K562 (cell line): Measurements from ENCODE around the gene DOK3. TPM values are rescaled to one million over a fixed set of nuclear protein-coding genes. Genes with fewer than 3 reads are reported as not detected.

Source experiments
- ATF1 ChIP-seq, 2 experiments: fragments of 450-650 bp in 1 of 2; IDR thresholded peaks; 2 replicates each; pipeline ENCODE4 v1.6.1; 2016; ENCODE audit warnings: missing compliant biosample characterization in 1 of 2, missing genetic modification characterization in 1 of 2
- DMBX1 ChIP-seq: fragments of 250-450 bp; sonication (Bioruptor Pico); IDR thresholded peaks from 2 replicates; pipeline ENCODE4 v1.8.0; 2022; ENCODE audit warnings: inconsistent platforms, mild to moderate bottlenecking, moderate library complexity, borderline replicate concordance
- ETS2 ChIP-seq: IDR thresholded peaks from 2 replicates; pipeline ENCODE4 v1.6.1; 2016; ENCODE audit warnings: borderline replicate concordance, missing genetic modification characterization, mild to moderate bottlenecking, moderate library complexity, missing compliant biosample characterization; ENCODE audit not compliant: poor library complexity, severe bottlenecking
- EWSR1 ChIP-seq: fragments of 450-650 bp; IDR thresholded peaks from 2 replicates; pipeline ENCODE4 v1.6.1; 2018; ENCODE audit warnings: borderline replicate concordance, mild to moderate bottlenecking, low read depth, moderate library complexity; ENCODE audit not compliant: partially characterized antibody
- FOXA1 ChIP-seq: fragments of 450-650 bp; IDR thresholded peaks from 2 replicates; pipeline ENCODE4 v1.6.1; 2016; ENCODE audit warnings: mild to moderate bottlenecking, borderline replicate concordance
- HLTF ChIP-seq: fragments of 450-650 bp; IDR thresholded peaks from 2 replicates; pipeline ENCODE4 v1.6.1; 2016
- MNT ChIP-seq, 2 experiments: fragments of 450-650 bp; conservative IDR thresholded peaks; 2 replicates each; pipeline ENCODE4 v1.6.1; 2017; ENCODE audit warnings: mild to moderate bottlenecking in 2 of 2, moderate library complexity in 2 of 2
- NFE2L1 ChIP-seq: fragments of 450-650 bp; IDR thresholded peaks from 2 replicates; pipeline ENCODE4 v1.6.1; 2016; ENCODE audit warnings: missing genetic modification characterization, low read depth, mild to moderate bottlenecking, missing compliant biosample characterization, moderate library complexity, borderline replicate concordance
- NFRKB ChIP-seq: fragments of 450-650 bp; IDR thresholded peaks from 2 replicates; pipeline ENCODE4 v1.6.1; 2016; ENCODE audit warnings: low read depth
- OTX1 ChIP-seq: fragments of 450-650 bp; formaldehyde crosslinking; IDR thresholded peaks from 2 replicates; pipeline ENCODE4 v1.4.0; 2022; ENCODE audit warnings: mild to moderate bottlenecking
- SIN3B ChIP-seq: fragments of 450-650 bp; IDR thresholded peaks from 2 replicates; pipeline ENCODE4 v1.6.1; 2017; ENCODE audit warnings: low read depth, mild to moderate bottlenecking, moderate library complexity
- TRIM24 ChIP-seq, 2 experiments: fragments of 450-650 bp; IDR thresholded peaks; 2 replicates each; pipeline ENCODE4 v1.6.1; 2016
- UBTF ChIP-seq, 2 experiments: IDR thresholded peaks; 2 replicates each; pipeline ENCODE4 v1.6.1; 2012; ENCODE audit warnings: improper control_type of control experiment in 2 of 2, low read depth in 2 of 2, low read length in 2 of 2, borderline replicate concordance in 1 of 2
- ZBTB1 ChIP-seq: sonication (generic); formaldehyde crosslinking; IDR thresholded peaks from 2 replicates; pipeline ENCODE4 v1.8.1; 2023; ENCODE audit warnings: missing genetic modification reagents, low read depth, mild to moderate bottlenecking, borderline replicate concordance
- ZC3H8 ChIP-seq: fragments of 450-650 bp; IDR thresholded peaks from 2 replicates; pipeline ENCODE4 v1.6.1; 2017
- polyA plus RNA-seq, 8 experiments: library from polyadenylated mRNA; depleted of rRNA in 4 of 8; stranded (reverse) in 5 of 8; unstranded in 3 of 8; fragments of >200 nt; fragmentation: Nextera tagmentation in 2 of 8; fragmentation: Illumina TruSeq in 1 of 8; extraction: Ambion mirVana in 2 of 8; extraction: Trizol in 1 of 8; gene quantifications; 2 replicates each; pipeline versions ENCODE4 v1.2.1 to v1.2.3, GENCODE V29; 2011 to 2014; ENCODE audit warnings: inconsistent platforms in 1 of 8, missing spikeins in 1 of 8
- total RNA-seq, 7 experiments: library from RNA; depleted of rRNA in 6 of 7; stranded (reverse); fragments of >200 nt in 6 of 7; fragmentation: Illumina TruSeq in 2 of 7; extraction: Trizol in 2 of 7; gene quantifications; 2 replicates each; pipeline versions ENCODE4 v1.2.1 to v1.2.3, GENCODE V29; 2011 to 2021; ENCODE audit warnings: low replicate concordance in 1 of 7
- TF ChIP-seq, protein P1 (sequence below): sonication (generic); formaldehyde crosslinking; IDR thresholded peaks from 2 replicates; pipeline ENCODE4 v1.8.0; 2023; ENCODE audit warnings: missing genetic modification reagents, mild to moderate bottlenecking, borderline replicate concordance
- TF ChIP-seq, protein P2 (sequence below): sonication (generic); formaldehyde crosslinking; IDR thresholded peaks from 2 replicates; pipeline ENCODE4 v1.9.0; 2022; ENCODE audit warnings: mild to moderate bottlenecking, missing genetic modification reagents

The DOK3 gene
- total and polyA plus RNA-seq, 9 of the 15 experiments (the other 6 are each of a cell fraction or from before 2014, with no cell fraction given): 1.3 to 23.0 (median 8.0) TPM

GRCh38 chr5:177509381-177509951 lies at the start of gene DOK3 (continued):
- TF ChIP-seq, protein P1, sequence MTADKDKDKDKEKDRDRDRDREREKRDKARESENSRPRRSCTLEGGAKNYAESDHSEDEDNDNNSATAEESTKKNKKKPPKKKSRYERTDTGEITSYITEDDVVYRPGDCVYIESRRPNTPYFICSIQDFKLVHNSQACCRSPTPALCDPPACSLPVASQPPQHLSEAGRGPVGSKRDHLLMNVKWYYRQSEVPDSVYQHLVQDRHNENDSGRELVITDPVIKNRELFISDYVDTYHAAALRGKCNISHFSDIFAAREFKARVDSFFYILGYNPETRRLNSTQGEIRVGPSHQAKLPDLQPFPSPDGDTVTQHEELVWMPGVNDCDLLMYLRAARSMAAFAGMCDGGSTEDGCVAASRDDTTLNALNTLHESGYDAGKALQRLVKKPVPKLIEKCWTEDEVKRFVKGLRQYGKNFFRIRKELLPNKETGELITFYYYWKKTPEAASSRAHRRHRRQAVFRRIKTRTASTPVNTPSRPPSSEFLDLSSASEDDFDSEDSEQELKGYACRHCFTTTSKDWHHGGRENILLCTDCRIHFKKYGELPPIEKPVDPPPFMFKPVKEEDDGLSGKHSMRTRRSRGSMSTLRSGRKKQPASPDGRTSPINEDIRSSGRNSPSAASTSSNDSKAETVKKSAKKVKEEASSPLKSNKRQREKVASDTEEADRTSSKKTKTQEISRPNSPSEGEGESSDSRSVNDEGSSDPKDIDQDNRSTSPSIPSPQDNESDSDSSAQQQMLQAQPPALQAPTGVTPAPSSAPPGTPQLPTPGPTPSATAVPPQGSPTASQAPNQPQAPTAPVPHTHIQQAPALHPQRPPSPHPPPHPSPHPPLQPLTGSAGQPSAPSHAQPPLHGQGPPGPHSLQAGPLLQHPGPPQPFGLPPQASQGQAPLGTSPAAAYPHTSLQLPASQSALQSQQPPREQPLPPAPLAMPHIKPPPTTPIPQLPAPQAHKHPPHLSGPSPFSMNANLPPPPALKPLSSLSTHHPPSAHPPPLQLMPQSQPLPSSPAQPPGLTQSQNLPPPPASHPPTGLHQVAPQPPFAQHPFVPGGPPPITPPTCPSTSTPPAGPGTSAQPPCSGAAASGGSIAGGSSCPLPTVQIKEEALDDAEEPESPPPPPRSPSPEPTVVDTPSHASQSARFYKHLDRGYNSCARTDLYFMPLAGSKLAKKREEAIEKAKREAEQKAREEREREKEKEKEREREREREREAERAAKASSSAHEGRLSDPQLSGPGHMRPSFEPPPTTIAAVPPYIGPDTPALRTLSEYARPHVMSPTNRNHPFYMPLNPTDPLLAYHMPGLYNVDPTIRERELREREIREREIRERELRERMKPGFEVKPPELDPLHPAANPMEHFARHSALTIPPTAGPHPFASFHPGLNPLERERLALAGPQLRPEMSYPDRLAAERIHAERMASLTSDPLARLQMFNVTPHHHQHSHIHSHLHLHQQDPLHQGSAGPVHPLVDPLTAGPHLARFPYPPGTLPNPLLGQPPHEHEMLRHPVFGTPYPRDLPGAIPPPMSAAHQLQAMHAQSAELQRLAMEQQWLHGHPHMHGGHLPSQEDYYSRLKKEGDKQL: no peak
- TF ChIP-seq DMBX1: no peak
- no peak for TF ChIP-seq OTX1
- no peak for TF ChIP-seq ZC3H8
- TF ChIP-seq SIN3B: no peak
- no peak for TF ChIP-seq TRIM24 (IDR thresholded peaks at IDR 0.05)
- no peak for TF ChIP-seq ETS2 (tag)
- no peak for TF ChIP-seq EWSR1
- no peak for TF ChIP-seq ATF1 (CRISPR knock-in tag; IDR thresholded peaks at IDR 0.05)
- no peak for TF ChIP-seq ATF1 (tag; IDR thresholded peaks at IDR 0.05)
- TF ChIP-seq HLTF: no peak
- 0 out of 2 replicates have a peak, but pooled peaks have one; percentile 59 for TF ChIP-seq NFRKB
- TF ChIP-seq, protein P2, sequence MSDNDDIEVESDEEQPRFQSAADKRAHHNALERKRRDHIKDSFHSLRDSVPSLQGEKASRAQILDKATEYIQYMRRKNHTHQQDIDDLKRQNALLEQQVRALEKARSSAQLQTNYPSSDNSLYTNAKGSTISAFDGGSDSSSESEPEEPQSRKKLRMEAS: no peak
- no peak for TF ChIP-seq UBTF (IDR thresholded peaks at IDR 0.05; ENCODE audit: borderline replicate concordance in 1 of 2, low read depth in 2 of 2, low read length in 2 of 2)
- TF ChIP-seq NFE2L1 (tag): no peak
- no peak for TF ChIP-seq FOXA1
- no peak for TF ChIP-seq ZBTB1 (CRISPR knock-in tag)
- TF ChIP-seq MNT (conservative IDR thresholded peaks at IDR 0.05): peak; percentile 18 to 35; a peak in 1 of 4 replicates
